HG03139 (cell line): Measurements from ENCODE around the gene LRCH1.

Source experiments
- ATAC-seq: cut with Tn5 transposase; IDR thresholded peaks from one replicate; pipeline ENCODE4 v1.9.1; 2021; ENCODE audit not compliant: unreplicated experiment

LRCH1 gene

GRCh38 chr13:46587807-46588418 is 34.9 kb downstream of the LRCH1 start:
- ATAC-seq: no peak

DNA sequence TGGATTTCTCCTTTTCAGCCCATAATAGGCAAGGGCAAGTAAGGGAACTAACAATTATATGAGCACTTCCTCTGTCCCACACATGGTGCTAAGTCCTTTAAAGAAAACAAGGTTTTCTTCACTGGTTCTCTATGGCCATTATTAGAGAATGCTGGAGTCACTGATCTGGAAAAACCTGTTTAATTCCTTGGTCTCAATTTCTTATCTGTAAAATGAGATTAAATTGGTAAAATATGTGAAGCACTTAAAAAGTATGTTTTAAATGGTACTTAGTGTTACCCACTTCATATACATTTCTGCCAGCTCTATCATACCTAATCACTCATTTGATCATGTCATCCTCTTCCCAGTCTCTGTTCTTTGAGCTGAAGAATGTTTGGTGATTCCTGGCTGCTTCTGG is 39.4 kb downstream of the LRCH1 start:
- ATAC-seq: no peak

- no peak for ATAC-seq
These were observed 40.4 kb downstream of the LRCH1 start for GRCh38 chr13:46593398-46593797.

DNA sequence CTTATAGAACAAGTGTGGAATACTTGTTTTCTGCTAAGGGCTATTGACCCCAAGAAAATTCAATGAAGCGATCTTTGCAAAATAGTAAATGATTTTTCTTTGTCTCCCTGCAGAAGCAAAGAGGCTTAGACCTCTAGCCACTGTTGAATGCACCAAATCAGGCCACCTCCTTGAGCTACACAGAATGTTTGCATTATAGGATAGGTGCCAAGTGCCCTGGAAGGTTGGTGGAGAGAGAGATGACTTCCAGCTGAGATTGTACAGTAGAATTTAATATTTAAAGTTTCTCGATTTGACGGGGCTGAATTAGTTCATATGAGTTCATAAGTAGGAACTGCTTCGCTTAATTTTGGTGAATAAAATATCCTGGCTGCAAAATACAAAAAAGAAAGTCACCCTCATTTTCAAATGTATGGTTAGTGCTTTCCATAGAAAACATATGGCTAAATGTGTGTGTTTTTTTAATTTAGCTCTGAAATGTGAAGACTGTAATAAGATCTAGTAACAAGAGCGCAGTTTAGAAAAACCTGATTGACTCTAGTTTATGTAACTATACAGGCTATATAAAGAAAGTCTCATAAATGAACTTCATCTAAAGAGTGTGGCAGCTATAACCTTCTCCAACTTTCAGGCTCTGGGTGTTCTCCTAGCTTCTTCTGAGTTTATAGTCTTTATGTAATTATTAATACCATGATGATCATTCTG is 41.6 kb downstream of the LRCH1 start:
- no peak for ATAC-seq

- ATAC-seq: peak; percentile 41
These were observed 42.3 kb downstream of the LRCH1 start for GRCh38 chr13:46595136-46595884.

DNA sequence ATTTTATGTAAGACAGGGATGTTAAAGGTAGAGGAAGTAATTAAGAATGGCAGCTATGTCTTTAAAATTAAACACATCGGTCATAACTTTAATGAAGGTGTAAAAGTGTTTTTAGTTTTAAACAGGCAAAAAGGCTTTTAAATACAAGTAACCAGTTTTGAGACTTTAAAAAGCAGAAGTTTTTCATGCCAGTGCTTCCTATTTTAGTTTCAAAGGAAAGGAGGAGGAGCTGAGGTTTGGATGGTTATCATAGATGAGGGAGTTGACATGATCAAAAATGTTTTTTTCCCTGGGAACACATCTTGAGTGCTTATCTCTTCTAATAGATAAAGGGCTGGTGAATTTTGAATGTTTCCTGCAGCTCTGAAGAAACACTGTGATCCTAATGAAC is 42.9 kb downstream of the LRCH1 start:
- no peak for ATAC-seq

GRCh38 chr13:46596466-46596865 is 43.5 kb downstream of the LRCH1 start:
- ATAC-seq: no peak

DNA sequence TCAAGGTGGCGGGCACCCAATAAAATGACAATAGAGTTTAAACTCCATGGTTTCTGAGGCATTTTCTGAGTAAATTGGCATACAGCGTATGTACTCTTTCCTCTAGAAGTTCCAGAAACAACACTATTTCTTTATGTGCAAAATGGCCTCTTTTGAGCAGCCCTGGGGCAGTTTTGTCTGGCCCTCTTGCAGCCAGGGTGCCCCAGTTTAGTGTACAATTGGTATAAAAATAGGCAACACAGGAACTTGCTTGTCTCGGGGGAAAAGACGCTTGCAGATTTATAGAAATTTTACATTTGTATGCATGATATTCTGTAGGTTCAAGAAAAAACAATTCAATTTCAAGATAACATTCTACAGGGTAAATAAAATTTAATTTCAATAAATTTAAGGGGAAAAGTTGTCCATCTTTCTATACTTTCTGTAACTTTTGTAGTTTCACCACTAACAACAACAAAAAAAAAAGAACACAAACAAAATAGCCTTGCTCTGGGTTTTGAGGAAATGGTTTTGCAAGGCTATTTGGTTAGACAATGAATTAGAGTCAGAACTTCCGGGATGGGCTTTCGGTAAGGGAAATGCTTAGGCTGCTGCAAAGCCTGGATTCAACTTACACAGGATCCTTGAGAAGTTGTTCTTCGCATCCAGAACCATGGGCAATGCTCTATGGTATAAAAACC is 45.3 kb downstream of the LRCH1 start:
- no peak for ATAC-seq

GRCh38 chr13:46598820-46599180 is 45.8 kb downstream of the LRCH1 start:
- ATAC-seq: no peak

- ATAC-seq: no peak
These were observed 48.0 kb downstream of the LRCH1 start for GRCh38 chr13:46600943-46601311.

GRCh38 chr13:46602531-46602930 is 49.6 kb downstream of the LRCH1 start:
- no peak for ATAC-seq

GRCh38 chr13:46603165-46603603 is 50.2 kb downstream of the LRCH1 start:
- no peak for ATAC-seq

- ATAC-seq: no peak
These were observed 51.4 kb downstream of the LRCH1 start for GRCh38 chr13:46604226-46604990.

DNA sequence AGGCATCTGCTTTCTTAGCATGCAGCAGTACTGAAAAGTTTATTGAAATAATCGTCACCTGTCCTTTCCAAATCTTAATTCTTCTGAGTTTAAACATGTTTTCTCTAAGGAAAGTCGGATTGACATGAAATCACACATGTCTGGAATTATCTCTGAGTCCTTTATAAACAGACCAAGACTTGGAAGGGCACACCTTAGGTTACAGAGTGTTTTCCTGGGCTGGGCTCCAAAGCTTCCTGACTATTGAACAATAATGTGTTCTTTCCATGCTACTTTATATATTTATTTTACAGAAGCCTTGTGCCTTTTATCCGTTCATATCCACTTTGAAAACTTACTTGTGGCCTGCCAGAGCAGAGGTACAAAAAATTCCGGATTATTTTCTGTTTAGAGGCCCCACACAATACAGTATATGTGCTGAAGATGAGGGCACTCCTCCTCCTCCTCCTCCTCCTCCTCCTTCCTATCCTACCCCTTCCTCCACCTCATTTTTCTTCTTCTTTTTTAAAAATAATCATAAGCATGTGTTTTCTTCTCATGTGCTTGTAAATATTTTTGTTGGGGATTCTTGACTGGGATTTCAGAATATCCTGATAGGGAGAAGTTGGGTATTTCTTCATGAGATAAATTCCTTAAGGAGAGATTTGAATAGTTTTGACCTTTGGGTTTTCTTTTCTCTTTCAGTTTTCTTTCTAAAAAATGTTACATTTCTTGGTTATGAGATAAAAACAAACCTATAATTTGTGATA is 52.3 kb downstream of the LRCH1 start:
- no peak for ATAC-seq

- ATAC-seq: peak; percentile 35
These were observed 53.0 kb downstream of the LRCH1 start for GRCh38 chr13:46605825-46606554.

- no peak for ATAC-seq
These were observed 54.0 kb downstream of the LRCH1 start for GRCh38 chr13:46606970-46607369.

GRCh38 chr13:46607768-46608564 is 55.0 kb downstream of the LRCH1 start:
- peak; percentile 51 for ATAC-seq

DNA sequence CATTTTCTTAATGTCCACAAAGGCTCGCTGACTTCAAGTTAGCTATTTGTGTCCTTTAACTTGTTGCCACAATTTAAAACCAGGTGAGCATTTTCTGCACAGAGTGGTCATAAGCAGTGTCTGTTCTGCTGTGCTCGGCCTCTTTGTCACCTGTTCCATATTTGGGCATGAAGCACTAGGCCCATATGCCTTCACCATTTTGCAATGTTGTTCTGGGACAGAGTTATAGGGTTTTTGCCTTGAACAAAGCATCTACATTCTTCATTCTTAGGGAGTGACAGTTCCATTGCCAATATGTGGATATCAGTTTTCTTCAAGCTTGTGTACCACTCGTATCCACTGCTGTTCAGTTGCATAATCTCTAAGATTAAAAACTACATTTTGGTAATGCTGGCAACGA is 56.1 kb downstream of the LRCH1 start:
- ATAC-seq: no peak

DNA sequence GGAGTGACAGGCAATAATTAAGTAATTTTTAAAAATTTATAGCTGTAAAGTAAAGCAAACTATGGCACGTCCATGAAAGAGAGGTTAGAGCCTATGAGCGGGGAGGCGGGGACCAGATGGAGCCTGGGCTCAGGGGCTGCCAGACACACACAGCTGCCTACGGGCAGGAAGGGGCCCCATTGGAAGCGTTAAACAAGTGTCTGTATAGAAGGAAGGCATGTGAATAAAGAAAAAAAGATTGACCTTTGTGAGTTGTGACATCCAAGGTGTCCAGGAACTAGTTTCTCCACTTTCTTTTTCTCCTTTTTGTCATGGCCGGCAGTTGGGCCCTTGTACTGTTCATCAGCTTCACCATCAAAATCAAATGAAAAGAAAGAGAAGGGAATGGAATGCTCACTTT is 56.8 kb downstream of the LRCH1 start:
- ATAC-seq: no peak
